ENCODE measurements around the gene CDC27.
"Not testable (repeated sequence)": the region's sequence is repeated elsewhere in the genome, so short reads cannot be mapped to it uniquely, and the experiment has no call there.

CDC27 gene

DNA sequence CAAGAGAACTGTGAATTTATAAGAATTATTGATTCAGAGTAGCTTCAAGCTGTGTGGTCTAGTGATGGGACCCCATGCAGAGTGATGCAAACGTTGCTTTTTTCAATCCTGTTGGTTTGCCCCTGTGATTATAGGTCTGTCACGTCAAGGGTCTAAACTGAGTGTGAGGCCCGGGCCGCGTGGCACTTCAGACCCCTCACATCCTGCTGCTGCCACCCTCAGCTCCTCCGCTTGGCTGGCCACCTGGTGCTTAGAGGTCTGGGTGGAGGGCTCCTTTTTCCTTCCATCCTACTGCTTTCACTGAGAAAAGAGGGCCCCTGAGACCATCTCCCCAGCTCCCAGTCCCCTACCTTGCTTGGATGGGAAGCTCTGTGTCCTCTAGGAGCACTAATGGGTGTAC, 32.1 kb upstream of the CDC27 start:
- FAIRE-seq: no peak
- DNase-seq (ENCODE audit: insufficient read length, low spot score): no peak

DNA sequence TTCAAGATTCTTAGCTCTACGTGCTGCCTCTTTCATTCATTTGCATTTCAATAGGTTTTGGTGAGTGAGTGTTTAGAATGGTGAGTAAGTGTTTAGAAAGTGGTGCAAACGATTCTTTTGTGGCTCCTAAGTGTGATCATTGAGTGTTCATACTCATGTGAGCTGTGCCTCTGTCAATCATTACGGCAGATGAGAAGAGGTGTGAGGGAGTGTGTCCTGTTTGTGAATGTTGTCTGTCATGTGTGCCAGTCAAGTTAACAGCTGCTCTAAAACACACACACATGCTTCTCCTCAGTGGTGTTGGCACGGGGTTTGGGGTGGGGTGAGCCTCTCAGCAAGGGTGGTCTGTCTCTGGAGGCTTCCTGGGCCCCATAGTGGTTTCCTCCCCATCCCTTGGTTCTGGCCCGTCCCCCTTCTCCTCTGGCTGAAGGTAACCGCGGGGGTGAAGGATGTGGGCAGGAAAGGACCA, 31.5 kb upstream of the CDC27 start:
- peak; percentile 80 for FAIRE-seq
- TF ChIP-seq SPI1 (IDR thresholded peaks at IDR 0.05; ENCODE audit: low read depth, low read length) (no peak), POU2F2 (IDR thresholded peaks at IDR 0.05; ENCODE audit: low read depth, low read length) (no peak), POLR2A (IDR thresholded peaks at IDR 0.05; ENCODE audit: low read depth, low read length) (no peak), PAX5 (IDR thresholded peaks at IDR 0.05; ENCODE audit: insufficient read depth, low read length, severe bottlenecking) (no peak), TAF1 (IDR thresholded peaks at IDR 0.05; ENCODE audit: low read depth, low read length) (no peak), POLR2AphosphoS5 (IDR thresholded peaks at IDR 0.05; ENCODE audit: low read depth, low read length) (no peak)
- no peak for DNase-seq (ENCODE audit: insufficient read length, low spot score)

More for the DNA sequence above, 32.1 kb upstream of the CDC27 start:
- TF ChIP-seq POLR2AphosphoS5 (IDR thresholded peaks at IDR 0.05; ENCODE audit: low read depth, low read length): no peak
- TF ChIP-seq SPI1 (IDR thresholded peaks at IDR 0.05; ENCODE audit: low read depth, low read length): no peak
- no peak for TF ChIP-seq TAF1 (IDR thresholded peaks at IDR 0.05; ENCODE audit: low read depth, low read length)
- TF ChIP-seq PAX5 (IDR thresholded peaks at IDR 0.05; ENCODE audit: insufficient read depth, low read length, severe bottlenecking): no peak
- no peak for TF ChIP-seq POU2F2 (IDR thresholded peaks at IDR 0.05; ENCODE audit: low read depth, low read length)
- TF ChIP-seq POLR2A (IDR thresholded peaks at IDR 0.05; ENCODE audit: low read depth, low read length): no peak

DNA sequence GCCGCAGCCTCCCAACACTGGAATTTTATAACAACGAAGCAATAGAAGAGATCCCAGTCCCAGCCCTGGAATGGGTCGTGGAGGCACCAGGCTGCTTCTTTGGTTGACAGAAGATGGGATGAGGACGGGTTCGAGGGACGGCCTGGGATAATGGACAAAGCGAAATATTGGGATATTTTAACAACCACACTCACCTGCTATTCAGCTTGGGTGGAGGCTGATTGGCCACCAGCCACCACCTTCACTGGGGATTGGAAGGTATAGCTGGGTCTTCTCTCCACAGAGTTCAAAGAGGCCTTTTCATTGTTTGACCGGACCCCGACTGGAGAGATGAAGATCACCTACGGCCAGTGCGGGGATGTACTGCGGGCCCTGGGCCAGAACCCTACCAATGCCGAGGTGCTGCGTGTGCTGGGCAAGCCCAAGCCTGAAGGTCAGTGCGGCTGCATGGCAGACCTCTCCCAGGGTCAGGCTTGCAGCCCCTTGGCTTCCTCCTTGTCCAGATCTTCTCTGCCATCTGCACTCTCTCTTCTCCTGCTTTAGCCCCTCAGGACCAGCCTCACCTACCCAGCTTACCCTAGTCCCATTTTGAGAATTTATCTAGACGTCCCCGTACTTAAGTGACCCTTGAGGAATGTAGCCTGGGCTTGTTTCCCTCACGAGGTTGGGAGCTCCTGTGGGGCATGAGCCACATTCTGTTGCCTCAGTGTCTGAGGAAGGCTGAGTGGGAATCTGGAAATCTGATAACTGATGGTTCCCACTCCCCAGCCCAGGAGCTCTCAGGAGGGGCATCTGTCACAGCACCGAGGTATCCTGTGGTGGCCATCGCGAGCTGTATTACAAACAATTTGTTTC, 30.8 kb upstream of the CDC27 start:
- TF ChIP-seq POLR2AphosphoS5 (IDR thresholded peaks at IDR 0.05; ENCODE audit: low read depth, low read length) (no peak), TAF1 (IDR thresholded peaks at IDR 0.05; ENCODE audit: low read depth, low read length) (no peak), POLR2A (IDR thresholded peaks at IDR 0.05; ENCODE audit: low read depth, low read length) (no peak), SPI1 (IDR thresholded peaks at IDR 0.05; ENCODE audit: low read depth, low read length) (no peak), PAX5 (IDR thresholded peaks at IDR 0.05; ENCODE audit: insufficient read depth, low read length, severe bottlenecking) (no peak), POU2F2 (IDR thresholded peaks at IDR 0.05; ENCODE audit: low read depth, low read length) (no peak)
- DNase-seq (ENCODE audit: insufficient read length, low spot score): no peak
- FAIRE-seq: no peak

DNA sequence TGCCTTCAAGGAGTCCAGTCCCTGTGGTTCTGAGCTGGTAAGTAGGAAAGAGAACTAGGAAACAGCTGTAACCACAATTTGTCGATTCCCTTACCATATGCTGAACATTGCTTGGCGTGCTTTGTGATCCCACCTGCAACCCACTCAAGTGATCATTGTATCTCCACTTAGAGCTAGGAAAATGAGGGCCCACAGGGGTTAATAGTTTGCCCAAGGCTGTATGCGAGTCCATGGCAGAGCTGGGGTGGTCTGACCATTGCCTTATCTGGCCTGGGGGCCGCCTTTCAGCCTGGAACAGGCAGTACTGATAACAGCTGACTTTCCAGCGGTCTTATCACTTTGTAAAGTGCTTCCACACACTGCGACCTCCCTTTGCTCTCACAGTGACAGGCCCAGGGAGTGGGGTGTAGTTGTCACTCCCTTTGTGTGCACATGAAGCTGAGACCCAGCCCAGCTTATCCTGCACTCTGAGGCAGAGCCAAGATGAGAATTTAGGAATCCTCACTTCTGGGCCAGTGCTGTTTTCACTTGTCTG, 29.9 kb upstream of the CDC27 start:
- TF ChIP-seq SPI1 (IDR thresholded peaks at IDR 0.05; ENCODE audit: low read depth, low read length): peak; percentile 37
- no peak for TF ChIP-seq PAX5 (IDR thresholded peaks at IDR 0.05; ENCODE audit: insufficient read depth, low read length, severe bottlenecking)
- peak; percentile 56 for FAIRE-seq
- no peak for DNase-seq (ENCODE audit: insufficient read length, low spot score)

DNA sequence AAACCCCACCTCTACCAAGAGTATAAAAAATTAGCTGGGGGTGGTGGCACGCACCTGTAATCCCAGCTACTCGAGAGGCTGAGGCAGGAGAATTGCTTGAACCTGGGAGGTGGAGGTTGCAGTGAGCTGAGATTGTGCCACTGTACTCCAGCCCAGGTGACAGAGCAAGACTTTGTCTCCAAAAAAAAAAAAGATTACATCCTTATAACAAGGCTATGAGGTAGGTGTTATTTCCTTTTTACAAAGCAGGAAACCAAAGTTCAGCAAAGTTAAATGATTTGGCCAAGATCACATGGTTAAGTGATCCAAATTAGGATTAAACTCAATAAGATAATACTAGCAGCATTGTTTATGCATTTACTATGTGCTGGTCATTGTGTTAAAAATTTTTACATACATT, 28.2 kb upstream of the CDC27 start:
- FAIRE-seq: not testable (repeated sequence)

DNA sequence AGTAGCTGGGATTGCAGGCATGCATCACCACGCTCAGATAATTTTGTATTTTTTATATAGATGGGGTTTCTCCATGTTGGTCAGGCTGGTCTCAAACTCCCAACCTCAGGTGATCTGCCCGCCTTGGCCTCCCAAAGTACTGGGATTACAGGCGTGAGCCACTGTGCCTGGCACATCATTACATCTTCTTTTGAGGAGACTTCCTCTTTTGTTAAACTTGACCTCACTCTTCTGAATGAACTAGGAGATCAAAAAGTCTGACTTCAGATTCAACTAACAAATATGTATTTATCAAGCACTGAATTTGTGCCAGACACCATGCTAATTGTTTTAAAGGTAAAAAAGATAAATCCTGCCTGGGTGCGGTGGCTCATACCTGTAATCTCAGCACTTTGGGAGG, 27.7 kb upstream of the CDC27 start:
- peak; percentile 55 for TF ChIP-seq SPI1 (IDR thresholded peaks at IDR 0.05; ENCODE audit: low read depth, low read length)
- DNase-seq (ENCODE audit: insufficient read length, low spot score); FAIRE-seq: not testable (repeated sequence)

More for the DNA sequence above, 28.2 kb upstream of the CDC27 start:
- DNase-seq (ENCODE audit: insufficient read length, low spot score): not testable (repeated sequence)

DNA sequence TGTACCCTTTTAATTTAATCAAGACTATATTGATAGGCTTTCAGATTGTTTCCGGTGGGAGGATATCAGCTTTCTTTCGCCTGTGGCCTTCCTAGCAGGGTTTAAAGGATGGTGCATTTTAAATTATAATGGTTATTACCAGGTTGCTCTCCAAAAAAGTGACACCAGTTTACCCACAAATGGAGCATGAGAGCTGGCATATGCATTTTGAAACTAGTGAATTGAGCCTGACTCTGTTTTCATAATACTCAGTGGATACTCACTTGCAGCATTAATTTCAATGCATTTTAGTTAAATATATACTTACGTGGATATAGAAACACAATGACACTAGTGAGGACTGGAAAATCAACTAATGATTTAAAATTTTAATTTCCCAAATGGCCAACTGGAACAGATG, 25.8 kb upstream of the CDC27 start:
- no peak for TF ChIP-seq SPI1 (IDR thresholded peaks at IDR 0.05; ENCODE audit: low read depth, low read length)
- TF ChIP-seq POLR2AphosphoS5 (IDR thresholded peaks at IDR 0.05; ENCODE audit: low read depth, low read length): no peak
- TF ChIP-seq POU2F2 (IDR thresholded peaks at IDR 0.05; ENCODE audit: low read depth, low read length): no peak
- FAIRE-seq (no peak), DNase-seq (ENCODE audit: insufficient read length, low spot score) (no peak)

DNA sequence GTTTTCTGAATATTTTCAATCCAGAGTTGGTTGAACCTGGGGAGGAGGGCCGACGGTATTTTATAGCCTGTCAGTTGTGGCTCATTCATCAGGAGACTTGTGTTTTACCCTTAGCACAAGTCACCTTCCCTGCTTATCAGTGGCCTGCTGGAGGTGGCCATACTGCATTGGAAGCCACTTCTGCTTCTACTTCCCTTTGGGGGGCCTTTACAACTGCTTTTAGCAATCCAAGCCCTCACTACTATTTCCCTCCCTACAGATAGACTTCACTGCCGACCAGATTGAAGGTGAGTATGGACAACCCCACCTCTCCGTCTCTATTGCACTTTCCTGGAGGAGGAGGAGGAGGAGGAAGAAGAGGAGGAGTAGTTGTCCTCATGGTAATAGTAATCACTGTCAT, 24.4 kb upstream of the CDC27 start:
- TF ChIP-seq TAF1 (IDR thresholded peaks at IDR 0.05; ENCODE audit: low read depth, low read length): no peak
- DNase-seq (ENCODE audit: insufficient read length, low spot score) (no peak), FAIRE-seq (no peak)

DNA sequence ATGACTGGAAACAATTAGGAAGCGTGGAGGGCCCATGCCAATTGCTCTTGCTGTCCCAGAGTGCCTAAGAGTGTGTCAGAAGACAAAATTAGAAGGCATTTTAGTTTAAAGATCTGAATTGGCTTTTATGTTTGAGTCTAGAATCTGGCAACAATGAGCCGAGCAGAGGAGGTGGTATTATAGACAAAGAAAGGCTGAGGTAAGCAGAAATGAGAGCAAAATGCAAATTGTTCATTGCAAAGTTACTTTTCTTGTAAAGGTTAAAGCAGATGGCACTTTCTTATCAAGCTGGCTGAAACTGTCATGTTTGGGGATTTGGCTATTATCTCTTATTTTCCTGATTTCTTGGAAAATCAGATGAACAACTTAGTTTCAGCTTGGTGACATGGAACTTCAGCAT, 23.4 kb upstream of the CDC27 start:
- FAIRE-seq (no peak), DNase-seq (ENCODE audit: insufficient read length, low spot score) (no peak)
- TF ChIP-seq TAF1 (IDR thresholded peaks at IDR 0.05; ENCODE audit: low read depth, low read length) (no peak), SPI1 (IDR thresholded peaks at IDR 0.05; ENCODE audit: low read depth, low read length) (no peak), PAX5 (IDR thresholded peaks at IDR 0.05; ENCODE audit: insufficient read depth, low read length, severe bottlenecking) (no peak), POLR2A (IDR thresholded peaks at IDR 0.05; ENCODE audit: low read depth, low read length) (no peak), POLR2AphosphoS5 (IDR thresholded peaks at IDR 0.05; ENCODE audit: low read depth, low read length) (no peak), POU2F2 (IDR thresholded peaks at IDR 0.05; ENCODE audit: low read depth, low read length) (no peak)

DNA sequence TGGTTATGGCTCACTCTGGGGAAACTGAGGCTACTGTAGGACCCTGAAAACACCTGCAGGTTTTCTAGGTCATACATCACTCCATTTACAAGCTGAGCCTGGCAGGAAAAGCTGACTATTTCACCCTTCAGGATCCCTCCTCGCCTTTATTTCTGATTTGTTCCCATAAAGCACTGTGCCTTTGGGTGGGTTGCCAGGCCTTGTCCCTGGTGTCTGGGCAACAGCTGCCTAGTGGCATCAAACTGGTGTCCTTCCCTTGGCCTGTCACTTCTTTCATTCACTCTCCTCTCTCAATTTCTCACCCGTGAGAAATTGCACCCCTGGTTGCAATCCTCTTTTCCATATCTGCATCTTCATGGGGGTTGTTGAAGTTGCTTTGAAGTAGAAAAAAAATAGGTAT, 21.7 kb upstream of the CDC27 start:
- no peak for FAIRE-seq
- no peak for DNase-seq (ENCODE audit: insufficient read length, low spot score)
- TF ChIP-seq POLR2AphosphoS5 (IDR thresholded peaks at IDR 0.05; ENCODE audit: low read depth, low read length) (no peak), POU2F2 (IDR thresholded peaks at IDR 0.05; ENCODE audit: low read depth, low read length) (no peak), POLR2A (IDR thresholded peaks at IDR 0.05; ENCODE audit: low read depth, low read length) (no peak), PAX5 (IDR thresholded peaks at IDR 0.05; ENCODE audit: insufficient read depth, low read length, severe bottlenecking) (no peak)

DNA sequence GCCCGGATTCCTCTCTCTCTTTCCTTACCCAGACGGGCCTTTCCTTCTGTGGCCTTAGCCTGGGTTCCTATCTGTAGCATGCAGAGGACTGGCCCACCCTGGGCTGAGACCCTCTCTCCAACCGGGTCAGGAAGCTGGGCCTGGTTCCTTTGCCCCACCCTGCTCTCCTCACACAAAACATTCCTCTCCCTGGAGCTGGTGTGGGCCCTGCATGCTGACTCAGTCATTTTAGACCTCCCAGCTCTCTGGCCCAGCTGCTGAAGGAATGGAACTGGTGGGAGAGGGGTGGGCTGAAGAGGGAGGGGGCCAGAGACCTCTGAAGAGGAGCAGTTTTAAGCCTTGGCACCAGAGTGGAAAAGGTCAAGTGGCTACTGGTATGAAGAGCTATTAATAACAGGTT, 21.0 kb upstream of the CDC27 start:
- TF ChIP-seq POLR2AphosphoS5 (IDR thresholded peaks at IDR 0.05; ENCODE audit: low read depth, low read length) (no peak), SPI1 (IDR thresholded peaks at IDR 0.05; ENCODE audit: low read depth, low read length) (no peak), POLR2A (IDR thresholded peaks at IDR 0.05; ENCODE audit: low read depth, low read length) (no peak), POU2F2 (IDR thresholded peaks at IDR 0.05; ENCODE audit: low read depth, low read length) (no peak), TAF1 (IDR thresholded peaks at IDR 0.05; ENCODE audit: low read depth, low read length) (no peak)
- no peak for DNase-seq (ENCODE audit: insufficient read length, low spot score)
- FAIRE-seq: no peak

Measured in GM12891 (cell line).